ENCODE data around the gene STK38L. TPM values are rescaled to one million over a fixed set of nuclear protein-coding genes. Genes with fewer than 3 reads are reported as not detected.

STK38L gene
- polyA plus RNA-seq, 2 of the 4 experiments (the other 2 are of a cell fraction), result 17.3 to 32.2 TPM

- H3K9me3 ChIP-seq, result peaks cover 2% of the 10 kb centered on the region; the same call in 1 of the 3 replicates
- no peak overlapping the region for H3K4me3 ChIP-seq
- WGBS (ENCODE audit: missing lambda C conversion rate), result 60% methylated on average over 9 of the region's 9 CpGs
- POLR2A ChIA-PET, result no interaction called here
- no peak for ATAC-seq
- H3K27ac ChIP-seq, result no peak overlapping the region
- CTCF ChIA-PET, result interaction anchor here (0.5 kb wide), 1 partner anchor 390 kb away, joined by 3 read pairs; no protein-coding TSS in a partner anchor
- no peak overlapping the region for H3K4me2 ChIP-seq
- no peak for FAIRE-seq
- DNase-seq (ENCODE audit: low read depth in 1 of 2, low spot score in 1 of 2), result no peak
- no peaks in the 10 kb centered on the region for H3K4me1 ChIP-seq
- TF ChIP-seq CHD2 (IDR thresholded peaks at IDR 0.05; ENCODE audit: low read length, partially characterized antibody), result no peak
- no peak for TF ChIP-seq NPAS2 (CRISPR knock-in tag; IDR thresholded peaks at IDR 0.05; ENCODE audit: borderline replicate concordance)
- TF ChIP-seq RAD21 (conservative IDR thresholded peaks at IDR 0.05 in 1 of 2, IDR thresholded peaks at IDR 0.05 in 1 of 2), result no peak
- no peak for TF ChIP-seq RFX5 (IDR thresholded peaks at IDR 0.05)
- no peak for TF ChIP-seq POLR2A (IDR thresholded peaks at IDR 0.05; ENCODE audit: low read length)
- TF ChIP-seq, protein P1, sequence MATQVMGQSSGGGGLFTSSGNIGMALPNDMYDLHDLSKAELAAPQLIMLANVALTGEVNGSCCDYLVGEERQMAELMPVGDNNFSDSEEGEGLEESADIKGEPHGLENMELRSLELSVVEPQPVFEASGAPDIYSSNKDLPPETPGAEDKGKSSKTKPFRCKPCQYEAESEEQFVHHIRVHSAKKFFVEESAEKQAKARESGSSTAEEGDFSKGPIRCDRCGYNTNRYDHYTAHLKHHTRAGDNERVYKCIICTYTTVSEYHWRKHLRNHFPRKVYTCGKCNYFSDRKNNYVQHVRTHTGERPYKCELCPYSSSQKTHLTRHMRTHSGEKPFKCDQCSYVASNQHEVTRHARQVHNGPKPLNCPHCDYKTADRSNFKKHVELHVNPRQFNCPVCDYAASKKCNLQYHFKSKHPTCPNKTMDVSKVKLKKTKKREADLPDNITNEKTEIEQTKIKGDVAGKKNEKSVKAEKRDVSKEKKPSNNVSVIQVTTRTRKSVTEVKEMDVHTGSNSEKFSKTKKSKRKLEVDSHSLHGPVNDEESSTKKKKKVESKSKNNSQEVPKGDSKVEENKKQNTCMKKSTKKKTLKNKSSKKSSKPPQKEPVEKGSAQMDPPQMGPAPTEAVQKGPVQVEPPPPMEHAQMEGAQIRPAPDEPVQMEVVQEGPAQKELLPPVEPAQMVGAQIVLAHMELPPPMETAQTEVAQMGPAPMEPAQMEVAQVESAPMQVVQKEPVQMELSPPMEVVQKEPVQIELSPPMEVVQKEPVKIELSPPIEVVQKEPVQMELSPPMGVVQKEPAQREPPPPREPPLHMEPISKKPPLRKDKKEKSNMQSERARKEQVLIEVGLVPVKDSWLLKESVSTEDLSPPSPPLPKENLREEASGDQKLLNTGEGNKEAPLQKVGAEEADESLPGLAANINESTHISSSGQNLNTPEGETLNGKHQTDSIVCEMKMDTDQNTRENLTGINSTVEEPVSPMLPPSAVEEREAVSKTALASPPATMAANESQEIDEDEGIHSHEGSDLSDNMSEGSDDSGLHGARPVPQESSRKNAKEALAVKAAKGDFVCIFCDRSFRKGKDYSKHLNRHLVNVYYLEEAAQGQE (IDR thresholded peaks at IDR 0.05), result no peak
- TF ChIP-seq MAFK (IDR thresholded peaks at IDR 0.05; ENCODE audit: partially characterized antibody), result no peak
- no peak for TF ChIP-seq FOSL2 (IDR thresholded peaks at IDR 0.05)
- TF ChIP-seq FOSL2 (CRISPR knock-in tag; IDR thresholded peaks at IDR 0.05), result no peak
- no peak for TF ChIP-seq HDAC2 (IDR thresholded peaks at IDR 0.05)
- TF ChIP-seq ZFP36 (IDR thresholded peaks at IDR 0.05; ENCODE audit: borderline replicate concordance, partially characterized antibody), result no peak
- no peak for TF ChIP-seq EHMT2 (IDR thresholded peaks at IDR 0.05; ENCODE audit: low read depth)
- TF ChIP-seq, protein P2, sequence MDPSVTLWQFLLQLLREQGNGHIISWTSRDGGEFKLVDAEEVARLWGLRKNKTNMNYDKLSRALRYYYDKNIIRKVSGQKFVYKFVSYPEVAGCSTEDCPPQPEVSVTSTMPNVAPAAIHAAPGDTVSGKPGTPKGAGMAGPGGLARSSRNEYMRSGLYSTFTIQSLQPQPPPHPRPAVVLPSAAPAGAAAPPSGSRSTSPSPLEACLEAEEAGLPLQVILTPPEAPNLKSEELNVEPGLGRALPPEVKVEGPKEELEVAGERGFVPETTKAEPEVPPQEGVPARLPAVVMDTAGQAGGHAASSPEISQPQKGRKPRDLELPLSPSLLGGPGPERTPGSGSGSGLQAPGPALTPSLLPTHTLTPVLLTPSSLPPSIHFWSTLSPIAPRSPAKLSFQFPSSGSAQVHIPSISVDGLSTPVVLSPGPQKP (IDR thresholded peaks at IDR 0.05; ENCODE audit: low read depth, low read length), result no peak
These were observed 36.3 kb upstream of the STK38L start for GRCh38 chr12:27207615-27208413.

DNA sequence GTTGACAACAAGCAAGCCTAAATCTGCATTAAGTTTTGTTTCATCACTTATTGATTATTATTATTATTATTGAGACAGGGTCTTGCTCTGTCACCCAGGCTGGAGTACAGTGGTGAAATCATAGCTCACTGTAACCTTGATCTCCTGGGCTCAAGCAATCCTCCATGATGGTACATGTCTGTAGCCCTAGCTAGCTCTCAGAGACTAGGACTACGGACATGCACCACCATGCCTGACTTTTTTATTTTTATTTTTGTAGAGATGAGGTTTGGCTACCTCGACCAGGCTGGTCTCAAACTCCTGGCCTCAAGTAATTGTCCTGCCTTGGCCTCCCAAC lies 35.7 kb upstream of the STK38L start:
- POLR2A ChIA-PET, result no interaction called here
- 37% methylated on average over 2 of the region's 2 CpGs for WGBS (ENCODE audit: missing lambda C conversion rate)
- Histone ChIP-seq H3K4me1 (no peaks in the 10 kb centered on the region), H3K4me2 (no peak overlapping the region), H3K27ac (no peak overlapping the region), H3K4me3 (no peak overlapping the region), H3K9me3 (peaks cover 2% of the 10 kb centered on the region; the same call in 1 of the 3 replicates)
- no peak for ATAC-seq
- TF ChIP-seq RNF2 (IDR thresholded peaks at IDR 0.05; ENCODE audit: borderline replicate concordance, low read depth) (no peak), RCOR1 (IDR thresholded peaks at IDR 0.05; ENCODE audit: low read depth, low read length) (no peak), POLR2AphosphoS2 (conservative IDR thresholded peaks at IDR 0.05; ENCODE audit: low read length) (no peak), CEBPB (IDR thresholded peaks at IDR 0.05) (no peak), FOSB (CRISPR knock-in tag; IDR thresholded peaks at IDR 0.05) (no peak), SREBF2 (IDR thresholded peaks at IDR 0.05) (no peak), JUN (IDR thresholded peaks at IDR 0.05) (no peak), ZC3H11A (IDR thresholded peaks at IDR 0.05) (no peak), TFCP2L1 (CRISPR knock-in tag; IDR thresholded peaks at IDR 0.05) (no peak), HEYL (CRISPR knock-in tag; IDR thresholded peaks at IDR 0.05) (no peak)
- DNase-seq (ENCODE audit: low read depth in 1 of 2, low spot score in 1 of 2), result no peak
- no peak for FAIRE-seq
- CTCF ChIA-PET, result no interaction called here

Data from A549 (cell line).